Measurements from ENCODE around the gene THSD4. TPM values are rescaled to one million over a fixed set of nuclear protein-coding genes. Genes with fewer than 3 reads are reported as not detected.

The THSD4 gene
- total and polyA plus RNA-seq, 7 donors = 1.4 to 7.8 (median 2.2) TPM

GRCh38 chr15:71628988-71629770 lies 513.9 kb downstream of the THSD4 start:
- Histone ChIP-seq H3K27ac (no peak overlapping the region), H3K9me3 (no peaks in the 10 kb centered on the region), H3K4me3 (no peak overlapping the region), H3K27me3 (no peaks in the 10 kb centered on the region), H3K4me1 (peaks cover 0 to 24% (median 5%) of the 10 kb centered on the region in 4 donors), H3K36me3 (no peaks in the 10 kb centered on the region)
- TF ChIP-seq POLR2A (IDR thresholded peaks at IDR 0.05) = no peak
- no peak for TF ChIP-seq CTCF (IDR thresholded peaks at IDR 0.05)
- no peak for TF ChIP-seq POLR2AphosphoS5 (IDR thresholded peaks at IDR 0.05)
- no peak for TF ChIP-seq EP300 (IDR thresholded peaks at IDR 0.05)
- 77 to 84% methylated on average over 11 of the region's 11 CpGs for WGBS, 2 donors
- intact Hi-C loops (cut with DNase I) = no loop called here
- no peak for DNase-seq

- peaks cover 0 to 24% (median 5%) of the 10 kb centered on the region in 4 donors for H3K4me1 ChIP-seq
- intact Hi-C loops (cut with DNase I) = no loop called here
- H3K4me3 ChIP-seq = no peak overlapping the region
- no peaks in the 10 kb centered on the region for H3K9me3 ChIP-seq
- H3K27me3 ChIP-seq = no peaks in the 10 kb centered on the region
- TF ChIP-seq POLR2A (IDR thresholded peaks at IDR 0.05) (no peak), EP300 (IDR thresholded peaks at IDR 0.05) (no peak), POLR2AphosphoS5 (IDR thresholded peaks at IDR 0.05) (no peak), CTCF (IDR thresholded peaks at IDR 0.05) (no peak)
- H3K36me3 ChIP-seq = no peaks in the 10 kb centered on the region
- 71 to 74% methylated on average over 9 of the region's 9 CpGs for WGBS, 2 donors
- DNase-seq = no peak
- H3K27ac ChIP-seq = no peak overlapping the region
Measured at GRCh38 chr15:71629781-71630474, 514.7 kb downstream of the THSD4 start.

DNA sequence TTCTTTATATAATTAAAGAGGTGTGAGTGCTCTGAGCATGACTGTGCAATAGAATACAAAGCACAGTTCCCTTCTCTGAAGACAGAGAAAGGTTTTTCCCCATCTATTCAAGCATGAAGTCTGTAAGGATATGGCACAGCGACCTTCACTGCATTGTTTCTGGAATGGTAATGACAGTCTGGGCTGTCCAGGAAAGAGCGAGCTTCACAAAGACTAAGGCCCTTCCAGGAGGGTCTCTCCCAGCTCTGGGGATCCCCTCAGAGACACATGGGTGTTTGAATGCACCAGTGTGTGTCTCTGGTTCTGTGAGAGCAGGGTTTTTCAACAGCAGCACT lies 515.2 kb downstream of the THSD4 start:
- intact Hi-C loops (cut with DNase I) = no loop called here
- Histone ChIP-seq H3K4me3 (no peak overlapping the region), H3K9me3 (no peaks in the 10 kb centered on the region), H3K4me1 (peaks cover 0 to 24% (median 5%) of the 10 kb centered on the region in 4 donors), H3K27ac (no peak overlapping the region), H3K27me3 (no peaks in the 10 kb centered on the region), H3K36me3 (no peaks in the 10 kb centered on the region)
- no peak for DNase-seq
- TF ChIP-seq EP300 (IDR thresholded peaks at IDR 0.05) = no peak
- no peak for TF ChIP-seq POLR2AphosphoS5 (IDR thresholded peaks at IDR 0.05)
- TF ChIP-seq CTCF (IDR thresholded peaks at IDR 0.05) = no peak
- TF ChIP-seq POLR2A (IDR thresholded peaks at IDR 0.05) = no peak
- WGBS, 2 donors = 82 to 96% methylated on average over 2 of the region's 2 CpGs

DNA sequence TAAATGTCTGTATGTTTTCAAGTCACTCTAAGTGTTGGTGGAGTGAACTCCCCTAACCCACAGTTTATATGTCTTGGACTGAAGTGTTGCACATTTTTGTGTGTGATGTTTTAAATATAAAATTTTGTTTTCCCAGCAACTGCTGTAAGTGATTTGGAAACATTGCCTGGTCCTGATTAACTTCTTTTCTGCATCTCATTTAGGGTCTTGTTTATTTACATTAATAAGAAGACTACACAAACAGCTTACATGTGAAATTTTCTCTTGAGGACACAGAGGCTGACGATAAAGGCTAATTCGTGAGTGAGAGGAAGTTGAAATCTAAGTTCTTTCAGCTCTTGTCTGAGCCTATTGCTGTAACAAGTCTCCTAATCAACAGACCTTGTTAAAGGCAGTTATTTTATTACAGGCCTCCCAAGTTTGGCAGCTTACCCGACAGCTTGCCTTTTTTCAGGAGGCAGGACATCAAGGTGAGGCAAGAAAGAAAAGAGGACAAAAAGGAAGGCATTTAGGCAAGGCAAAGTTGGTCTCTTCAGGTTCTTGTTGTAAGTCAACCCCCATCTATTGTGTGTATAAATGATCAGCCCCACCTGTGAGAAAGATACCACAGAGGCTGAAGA lies 517.4 kb downstream of the THSD4 start:
- peaks cover 0 to 24% (median 5%) of the 10 kb centered on the region in 4 donors for H3K4me1 ChIP-seq
- 13 to 47% methylated on average over 3 of the region's 3 CpGs for WGBS, 2 donors
- no peaks in the 10 kb centered on the region for H3K36me3 ChIP-seq
- no peak overlapping the region for H3K4me3 ChIP-seq
- H3K9me3 ChIP-seq = no peaks in the 10 kb centered on the region
- intact Hi-C loops (cut with DNase I) = no loop called here
- no peak for DNase-seq
- H3K27ac ChIP-seq = no peak overlapping the region
- TF ChIP-seq POLR2A (IDR thresholded peaks at IDR 0.05) (no peak), CTCF (IDR thresholded peaks at IDR 0.05) (no peak), POLR2AphosphoS5 (IDR thresholded peaks at IDR 0.05) (no peak), EP300 (IDR thresholded peaks at IDR 0.05) (no peak)
- no peaks in the 10 kb centered on the region for H3K27me3 ChIP-seq

All from sigmoid colon (tissue), 7 donors.